Activated naive CD4-positive, alpha-beta T cell treated with anti-CD3 and anti-CD28 coated beads, Interleukin-2, amount 50 U/mL, for 24 hours (primary cell): ENCODE data around the gene CTRB1.
A peak's percentile ranks its signal among the peaks of the same experiment; 100 is the strongest.
"Not testable (repeated sequence)": the region's sequence is repeated elsewhere in the genome, so short reads cannot be mapped to it uniquely, and the experiment has no call there.

Experiments
- H3K27ac Mint-ChIP-seq: one replicate; pipeline ENCODE4 v1.8.0; 2021; ENCODE audit warnings: mild to moderate bottlenecking, mixed read lengths
- H3K27me3 Mint-ChIP-seq: one replicate; pipeline ENCODE4 v1.8.0; 2021; ENCODE audit warnings: mixed read lengths
- H3K36me3 Mint-ChIP-seq: one replicate; pipeline ENCODE4 v1.8.0; 2021; ENCODE audit warnings: mixed read lengths
- H3K4me1 Mint-ChIP-seq: one replicate; pipeline ENCODE4 v1.8.0; 2021; ENCODE audit warnings: mixed read lengths
- H3K4me3 Mint-ChIP-seq: one replicate; pipeline ENCODE4 v1.8.0; 2021; ENCODE audit warnings: mild to moderate bottlenecking, mixed read lengths
- H3K9me3 Mint-ChIP-seq: one replicate; pipeline ENCODE4 v1.8.0; 2021; ENCODE audit warnings: mixed read lengths

The CTRB1 gene

DNA sequence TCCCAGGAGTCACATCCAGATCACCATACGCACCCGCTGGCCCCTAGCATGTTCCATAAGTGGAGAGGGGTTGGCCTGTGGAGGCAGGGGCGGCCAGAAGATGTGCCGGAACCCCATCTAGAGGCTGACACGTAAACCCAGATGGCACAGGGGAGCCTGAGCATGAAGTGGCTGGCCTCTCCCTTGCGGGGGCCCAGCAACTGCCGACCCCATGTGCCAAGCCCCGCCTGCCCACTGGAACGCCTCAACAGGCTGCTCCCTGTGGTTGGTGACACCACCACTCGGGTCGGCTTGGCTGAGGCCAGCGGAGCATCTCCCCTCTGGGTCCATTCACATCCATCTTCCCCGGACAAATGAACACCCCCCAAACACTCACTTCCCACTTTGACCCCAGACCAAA is 23.2 kb downstream of the CTRB1 start:
- Mint-ChIP-seq H3K4me3 (no peak overlapping the region), H3K27me3 (no peaks in the 10 kb centered on the region), H3K4me1 (no peaks in the 10 kb centered on the region), H3K9me3 (no peaks in the 10 kb centered on the region), H3K27ac (no peak overlapping the region), H3K36me3 (no peaks in the 10 kb centered on the region)

DNA sequence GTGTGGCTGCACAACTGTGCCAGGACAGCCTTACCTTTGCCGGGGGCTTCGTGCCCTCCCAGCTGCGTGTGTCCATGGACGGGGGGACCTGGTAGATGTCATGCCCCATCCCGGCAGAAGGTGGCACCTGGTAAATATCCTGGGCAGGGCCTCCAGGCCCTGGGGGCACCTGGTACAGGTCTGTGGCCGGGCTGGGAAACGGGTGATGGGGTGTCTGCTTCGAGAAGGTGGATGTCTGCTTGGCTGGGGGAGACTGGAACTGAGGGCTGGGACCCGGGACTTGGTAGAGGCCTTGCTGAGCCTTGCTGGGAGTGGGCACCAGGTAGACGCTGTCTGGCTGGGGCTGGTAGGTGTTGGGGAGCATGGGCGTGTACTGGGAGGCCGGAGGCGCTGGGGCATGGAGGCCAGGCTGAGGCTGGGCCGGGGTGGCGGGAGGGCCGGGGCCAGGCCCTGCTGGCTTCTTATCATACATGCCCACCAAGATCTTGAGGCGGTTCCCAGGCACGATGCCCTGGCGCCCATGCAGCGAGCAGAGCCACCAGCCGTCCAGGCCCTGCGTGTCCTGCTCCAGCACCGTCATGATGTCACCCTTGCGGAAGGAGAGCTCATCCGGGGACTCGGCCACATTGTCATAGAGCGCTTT is 23.8 kb downstream of the CTRB1 start:
- not testable (repeated sequence) for H3K9me3 Mint-ChIP-seq, H3K36me3 Mint-ChIP-seq, H3K27me3 Mint-ChIP-seq, H3K4me3 Mint-ChIP-seq, H3K27ac Mint-ChIP-seq, H3K4me1 Mint-ChIP-seq

DNA sequence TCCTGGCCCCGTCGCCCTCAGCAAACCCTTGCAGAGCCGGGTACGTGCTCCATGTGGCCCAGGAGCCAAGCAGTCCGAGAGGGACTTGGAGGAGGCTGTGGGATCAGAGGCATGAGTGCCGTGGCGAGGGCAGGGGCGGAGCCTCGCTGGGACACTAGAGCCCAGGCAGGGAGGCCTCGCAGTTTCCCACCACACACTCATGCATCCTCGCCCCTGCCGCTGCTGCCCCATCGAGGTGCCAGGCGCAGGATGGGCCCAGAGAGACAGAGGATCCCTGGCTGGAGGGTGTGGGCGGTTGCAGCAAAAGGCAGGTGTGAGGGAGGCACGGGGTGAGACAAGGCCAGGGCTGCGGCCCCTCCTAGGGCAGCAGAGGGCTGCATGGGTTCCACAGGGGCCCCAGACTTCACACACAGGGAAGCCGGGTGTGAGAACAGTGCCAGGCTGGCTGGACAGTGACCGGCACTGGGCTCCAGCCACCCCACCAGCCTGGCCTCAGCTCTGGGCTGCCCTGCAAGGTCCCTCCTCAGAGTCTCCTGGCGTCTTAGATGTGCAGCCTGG is 25.0 kb downstream of the CTRB1 start:
- Mint-ChIP-seq H3K4me3 (no peak overlapping the region), H3K36me3 (no peaks in the 10 kb centered on the region)

DNA sequence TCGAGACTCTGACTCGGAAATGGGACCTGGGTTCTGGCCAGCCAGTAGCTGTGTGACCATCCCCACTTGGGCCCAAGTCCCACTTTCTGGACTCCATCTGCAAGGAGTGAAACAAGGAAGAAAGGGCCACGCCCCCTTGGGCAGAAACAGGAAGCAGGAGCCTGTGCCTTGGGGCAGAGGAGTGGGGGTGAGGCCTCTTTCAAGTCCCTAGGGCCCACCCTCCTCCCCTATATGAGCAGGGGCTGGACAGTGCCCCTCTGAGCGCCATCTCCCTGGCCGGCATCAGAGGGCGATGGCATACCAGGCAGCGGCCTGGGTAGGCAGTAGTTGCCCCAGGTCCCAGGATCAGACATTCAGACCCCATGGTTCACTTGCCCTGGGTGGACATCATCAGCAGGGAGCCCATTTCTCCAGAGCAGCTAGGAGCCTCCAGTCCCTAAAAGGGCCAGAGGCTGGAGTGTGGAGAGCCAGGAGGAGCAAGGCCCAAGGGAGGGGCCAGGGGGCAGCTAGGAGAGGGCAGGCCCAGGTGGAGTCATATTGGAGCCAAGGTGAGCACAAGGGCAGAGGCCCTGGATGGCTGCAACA is 25.5 kb downstream of the CTRB1 start:
- Mint-ChIP-seq H3K36me3 (no peaks in the 10 kb centered on the region), H3K9me3 (no peaks in the 10 kb centered on the region), H3K27ac (no peak overlapping the region), H3K4me1 (no peaks in the 10 kb centered on the region), H3K4me3 (peak overlapping the region; percentile 20), H3K27me3 (no peaks in the 10 kb centered on the region)

More for the DNA sequence above, 25.0 kb downstream of the CTRB1 start:
- Mint-ChIP-seq H3K9me3 (no peaks in the 10 kb centered on the region), H3K27me3 (no peaks in the 10 kb centered on the region), H3K27ac (no peak overlapping the region), H3K4me1 (no peaks in the 10 kb centered on the region)

DNA sequence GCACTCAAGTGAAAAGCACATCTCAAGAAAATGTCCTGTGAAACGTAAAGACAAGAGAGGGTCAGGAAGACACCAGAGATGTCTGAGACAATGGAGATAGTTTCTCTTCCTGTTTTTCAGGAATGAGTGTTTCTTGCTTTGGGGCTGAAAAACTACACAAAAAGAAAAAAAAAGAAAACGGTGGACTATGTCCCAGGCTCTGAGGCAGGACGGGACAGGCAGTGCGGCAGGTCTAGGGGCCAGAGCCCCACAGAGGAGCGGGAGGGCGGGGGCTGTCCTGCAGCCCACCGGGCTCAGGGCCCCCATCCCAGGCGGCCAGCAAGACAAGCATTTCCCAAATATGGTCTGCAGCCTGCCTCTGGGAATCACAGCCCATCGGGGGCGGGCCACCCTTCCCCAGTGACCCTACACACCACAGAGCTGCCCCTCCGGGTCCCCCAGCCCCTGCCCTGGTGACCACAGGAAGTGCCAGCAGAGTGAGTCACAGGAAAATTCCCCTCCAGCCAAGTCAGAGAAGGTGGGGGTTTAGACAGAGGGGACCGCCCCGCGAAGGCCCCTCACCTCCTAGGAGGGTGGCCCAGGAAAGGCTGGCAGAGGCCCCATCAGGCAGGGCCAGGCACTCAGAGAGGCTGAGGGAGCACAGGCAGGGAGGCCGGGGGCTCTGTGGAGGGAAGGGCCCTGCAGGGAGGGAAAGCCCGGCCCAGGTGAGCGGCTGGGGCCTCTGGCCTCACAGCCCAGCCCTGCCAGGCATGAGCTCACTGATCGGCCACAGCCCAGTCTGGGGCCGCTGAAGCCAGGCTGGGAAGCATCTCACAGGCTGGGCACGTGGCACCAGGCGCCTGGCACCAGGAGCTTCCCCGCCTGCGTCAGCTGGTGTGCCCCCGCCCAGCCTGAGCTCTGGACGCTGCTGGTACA is 26.3 kb downstream of the CTRB1 start:
- Mint-ChIP-seq H3K27ac (no peak overlapping the region), H3K4me3 (peak overlapping the region; percentile 20), H3K4me1 (no peaks in the 10 kb centered on the region), H3K27me3 (peaks cover 2% of the 10 kb centered on the region), H3K36me3 (no peaks in the 10 kb centered on the region), H3K9me3 (no peaks in the 10 kb centered on the region)

DNA sequence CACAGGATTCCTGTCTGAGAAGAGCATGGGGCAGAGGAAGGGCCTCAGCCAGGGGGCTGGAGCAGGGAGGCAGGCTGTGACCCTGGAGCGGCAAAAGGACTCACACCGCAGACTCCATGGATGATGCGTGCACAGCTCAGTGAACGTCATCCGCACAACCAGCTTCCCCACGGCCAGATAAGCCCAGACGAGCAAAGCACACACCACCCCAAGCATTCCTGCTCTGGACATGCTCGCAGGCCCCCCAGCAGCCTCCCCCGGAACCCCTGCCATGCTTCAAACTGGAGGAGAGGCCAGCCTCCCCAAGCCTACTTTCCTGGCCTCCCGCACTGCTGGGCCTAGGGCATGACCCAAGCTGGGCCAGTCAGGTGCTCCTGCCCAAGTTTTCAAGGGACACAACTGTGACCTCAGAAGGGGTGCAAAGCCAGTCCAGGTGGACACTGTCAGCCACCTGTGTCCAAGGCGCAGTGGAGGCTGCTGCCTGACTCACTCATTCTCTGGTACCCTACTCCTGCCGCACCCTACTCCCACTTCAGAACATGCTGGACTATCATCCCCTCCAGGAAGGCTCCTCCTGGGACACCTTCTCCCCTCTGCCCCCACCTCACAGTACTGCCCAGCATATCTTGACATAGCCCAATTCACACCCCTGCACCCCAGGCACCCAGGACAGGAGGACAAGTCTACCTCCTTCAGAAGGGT is 27.9 kb downstream of the CTRB1 start:
- H3K27me3 Mint-ChIP-seq = peaks cover 4% of the 10 kb centered on the region
- H3K27ac Mint-ChIP-seq = no peak overlapping the region
- no peaks in the 10 kb centered on the region for H3K36me3 Mint-ChIP-seq
- H3K9me3 Mint-ChIP-seq = no peaks in the 10 kb centered on the region
- H3K4me1 Mint-ChIP-seq = peaks cover 3% of the 10 kb centered on the region
- H3K4me3 Mint-ChIP-seq = no peak overlapping the region

DNA sequence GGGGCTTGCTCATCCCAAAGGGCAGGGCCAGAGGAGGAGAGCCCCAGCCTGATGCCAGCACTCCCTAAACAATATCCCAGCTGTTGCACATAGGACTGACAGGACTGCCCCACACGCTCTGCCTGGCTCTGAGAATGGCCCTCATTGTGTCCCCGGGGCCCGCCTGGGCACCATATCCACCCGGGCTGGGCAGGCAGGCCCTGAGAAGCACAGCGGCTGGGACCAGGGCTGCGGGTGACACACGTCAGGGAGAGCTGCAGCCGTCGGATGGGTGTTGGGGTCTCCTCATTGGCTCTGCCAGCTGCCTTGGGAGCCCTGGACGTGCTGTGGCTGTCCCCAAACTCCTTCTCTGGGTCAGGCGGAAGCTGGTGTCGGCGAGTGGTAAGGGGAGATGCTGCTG is 28.5 kb downstream of the CTRB1 start:
- H3K27ac Mint-ChIP-seq = no peak overlapping the region
- H3K36me3 Mint-ChIP-seq = no peaks in the 10 kb centered on the region
- no peaks in the 10 kb centered on the region for H3K9me3 Mint-ChIP-seq
- H3K27me3 Mint-ChIP-seq = peaks cover 6% of the 10 kb centered on the region
- H3K4me3 Mint-ChIP-seq = no peak overlapping the region
- peaks cover 3% of the 10 kb centered on the region for H3K4me1 Mint-ChIP-seq

DNA sequence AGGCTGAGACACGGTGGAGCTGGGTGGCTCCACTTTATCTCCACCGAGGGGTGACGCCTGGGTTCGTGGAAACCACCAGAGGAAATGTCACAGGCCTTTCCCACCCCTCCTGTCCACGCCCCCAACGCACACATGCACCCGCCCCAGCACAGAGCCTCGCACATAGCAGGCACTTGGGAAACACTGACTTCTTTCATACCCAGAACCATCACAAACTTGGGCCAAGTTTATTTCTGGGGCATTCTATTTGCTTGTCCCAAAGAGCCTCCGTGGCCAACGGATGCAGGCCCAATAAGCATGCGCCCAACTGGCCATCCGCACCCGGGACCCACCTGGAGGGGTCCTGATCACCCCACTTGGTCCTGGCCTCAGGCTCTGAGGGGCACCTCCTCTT is 29.4 kb downstream of the CTRB1 start:
- Mint-ChIP-seq H3K4me1 (peaks cover 3% of the 10 kb centered on the region), H3K9me3 (no peaks in the 10 kb centered on the region), H3K4me3 (no peak overlapping the region), H3K27ac (no peak overlapping the region), H3K36me3 (no peaks in the 10 kb centered on the region), H3K27me3 (peaks cover 10% of the 10 kb centered on the region)

DNA sequence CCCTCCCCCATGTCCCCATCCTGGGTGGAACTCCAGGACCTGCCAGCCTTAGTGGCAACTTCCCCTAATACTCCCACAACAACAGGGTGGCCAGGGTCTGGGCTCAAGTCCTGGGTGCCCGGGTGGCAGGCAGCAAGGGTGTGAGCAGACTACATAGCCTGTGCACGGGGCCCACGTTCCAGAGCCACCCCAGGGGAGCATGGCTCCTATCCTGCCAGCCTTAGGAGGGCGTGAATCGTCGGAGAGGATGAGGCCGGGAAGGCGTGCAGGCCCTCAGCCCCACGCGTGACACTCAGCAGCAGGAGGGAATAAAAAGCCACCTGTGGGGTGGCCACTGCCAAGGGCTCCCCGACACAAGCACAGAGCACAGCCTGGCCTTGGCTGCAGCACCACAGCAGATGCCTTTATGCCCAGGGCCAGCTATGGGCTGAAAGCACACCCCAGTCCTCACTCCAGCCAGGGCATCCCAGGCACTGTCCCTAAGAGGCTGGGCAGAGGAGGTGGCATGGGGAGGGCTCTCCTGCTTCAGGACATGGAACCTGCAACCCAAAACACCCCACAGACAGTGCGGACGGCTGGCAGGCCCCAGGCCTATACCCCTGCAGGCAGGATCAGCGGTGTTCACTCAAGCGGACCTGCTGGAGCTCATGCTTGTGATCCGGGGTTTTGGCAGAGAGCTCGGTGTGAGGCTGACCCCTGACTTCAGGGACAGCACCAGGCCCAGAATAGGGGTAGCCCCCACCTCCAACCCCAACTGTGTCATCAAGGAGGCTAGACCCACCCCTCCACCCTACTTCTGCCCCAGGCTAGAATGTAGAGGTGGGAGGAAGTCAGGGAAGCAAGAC is 30.0 kb downstream of the CTRB1 start:
- Mint-ChIP-seq H3K4me1 (peaks cover 3% of the 10 kb centered on the region), H3K27me3 (peaks cover 11% of the 10 kb centered on the region), H3K9me3 (no peaks in the 10 kb centered on the region), H3K4me3 (no peak overlapping the region), H3K36me3 (no peaks in the 10 kb centered on the region), H3K27ac (no peak overlapping the region)

DNA sequence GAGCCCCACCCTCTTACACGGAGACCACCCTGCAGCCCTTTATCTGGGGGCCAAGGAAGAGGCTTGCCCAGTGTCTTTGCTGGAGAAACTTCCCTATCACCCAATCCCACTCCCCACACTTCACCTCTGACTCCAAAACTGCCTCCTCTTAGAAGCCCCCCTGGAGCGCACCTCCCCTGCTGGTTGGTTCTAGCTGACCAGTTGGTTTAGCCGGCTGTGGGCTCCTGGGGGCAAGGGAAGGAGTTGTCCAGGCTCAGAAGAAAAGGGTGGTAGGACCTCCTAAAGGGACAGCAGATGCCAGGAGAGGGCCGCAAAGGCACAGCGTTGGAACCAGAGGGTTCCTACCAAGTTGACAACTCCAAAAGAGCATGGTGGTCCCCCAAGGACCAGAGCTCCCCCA is 30.7 kb downstream of the CTRB1 start:
- H3K4me3 Mint-ChIP-seq = no peak overlapping the region
- H3K4me1 Mint-ChIP-seq = peaks cover 3% of the 10 kb centered on the region
- H3K27me3 Mint-ChIP-seq = peaks cover 14% of the 10 kb centered on the region
- no peaks in the 10 kb centered on the region for H3K36me3 Mint-ChIP-seq
- H3K27ac Mint-ChIP-seq = no peak overlapping the region
- no peaks in the 10 kb centered on the region for H3K9me3 Mint-ChIP-seq

DNA sequence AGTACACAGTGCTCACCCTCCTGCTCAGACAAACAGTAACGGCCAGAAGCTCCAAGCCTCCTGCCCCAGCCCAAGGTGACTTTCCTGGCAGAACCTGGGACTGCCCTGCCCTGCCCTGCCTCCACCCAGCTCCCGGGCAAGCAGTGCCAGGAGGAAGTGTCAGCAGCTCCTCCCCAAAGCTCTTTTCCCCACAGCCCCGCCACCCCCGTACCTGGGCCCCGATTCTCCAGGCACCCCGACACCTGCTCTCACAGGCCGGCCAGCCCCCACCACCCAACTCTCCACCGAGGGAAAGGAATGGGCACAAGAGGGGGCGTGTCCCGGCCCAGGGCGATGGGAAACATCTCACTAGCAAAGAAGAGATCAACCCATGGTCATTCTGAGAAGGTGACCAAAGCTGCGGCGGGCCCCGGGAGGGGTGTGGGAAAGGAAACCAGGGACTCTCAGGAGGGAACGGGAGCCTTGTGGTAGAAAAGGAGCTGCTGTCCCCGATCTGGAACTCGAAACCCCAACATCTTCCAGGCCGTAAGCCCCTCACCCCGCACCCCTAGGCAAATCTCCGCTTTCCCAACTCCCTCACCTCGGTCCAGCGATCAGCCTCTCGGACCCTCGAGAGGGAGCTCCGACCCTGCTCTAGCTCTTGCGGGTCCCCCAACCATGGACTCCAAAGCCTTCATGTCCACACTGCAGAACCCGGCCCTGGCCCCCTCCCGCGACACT is 31.5 kb downstream of the CTRB1 start:
- Mint-ChIP-seq H3K4me3 (peak overlapping the region; percentile 62), H3K9me3 (no peaks in the 10 kb centered on the region), H3K36me3 (no peaks in the 10 kb centered on the region), H3K27me3 (peaks cover 17% of the 10 kb centered on the region), H3K27ac (no peak overlapping the region), H3K4me1 (peaks cover 3% of the 10 kb centered on the region)

DNA sequence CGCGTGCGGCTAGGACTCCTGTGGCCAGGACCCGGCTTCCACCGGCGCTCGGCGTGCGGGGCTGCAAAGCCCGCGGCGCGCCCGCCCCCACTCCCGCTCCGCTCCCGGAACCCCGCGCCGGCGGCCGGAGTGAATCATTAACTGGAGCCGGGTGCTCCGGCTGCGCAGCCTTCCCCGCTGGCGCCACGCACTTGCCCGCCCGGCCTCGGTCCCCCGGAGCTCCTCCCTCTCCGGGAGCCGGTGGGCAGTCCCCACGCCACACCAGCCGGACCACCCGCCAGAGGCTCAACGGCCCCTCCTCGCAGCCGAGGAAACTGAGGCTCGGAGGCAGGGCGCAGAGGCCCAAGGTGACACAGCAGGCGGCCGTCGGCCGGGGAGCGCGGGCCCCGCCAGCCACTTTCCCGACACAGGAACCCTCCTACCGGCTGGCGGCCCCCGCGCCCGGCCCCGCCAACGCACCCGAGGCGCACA is 32.1 kb downstream of the CTRB1 start:
- Mint-ChIP-seq H3K9me3 (no peaks in the 10 kb centered on the region), H3K36me3 (no peaks in the 10 kb centered on the region), H3K27me3 (peaks cover 17% of the 10 kb centered on the region), H3K4me3 (peak overlapping the region; percentile 62), H3K27ac (no peak overlapping the region), H3K4me1 (peaks cover 3% of the 10 kb centered on the region)

DNA sequence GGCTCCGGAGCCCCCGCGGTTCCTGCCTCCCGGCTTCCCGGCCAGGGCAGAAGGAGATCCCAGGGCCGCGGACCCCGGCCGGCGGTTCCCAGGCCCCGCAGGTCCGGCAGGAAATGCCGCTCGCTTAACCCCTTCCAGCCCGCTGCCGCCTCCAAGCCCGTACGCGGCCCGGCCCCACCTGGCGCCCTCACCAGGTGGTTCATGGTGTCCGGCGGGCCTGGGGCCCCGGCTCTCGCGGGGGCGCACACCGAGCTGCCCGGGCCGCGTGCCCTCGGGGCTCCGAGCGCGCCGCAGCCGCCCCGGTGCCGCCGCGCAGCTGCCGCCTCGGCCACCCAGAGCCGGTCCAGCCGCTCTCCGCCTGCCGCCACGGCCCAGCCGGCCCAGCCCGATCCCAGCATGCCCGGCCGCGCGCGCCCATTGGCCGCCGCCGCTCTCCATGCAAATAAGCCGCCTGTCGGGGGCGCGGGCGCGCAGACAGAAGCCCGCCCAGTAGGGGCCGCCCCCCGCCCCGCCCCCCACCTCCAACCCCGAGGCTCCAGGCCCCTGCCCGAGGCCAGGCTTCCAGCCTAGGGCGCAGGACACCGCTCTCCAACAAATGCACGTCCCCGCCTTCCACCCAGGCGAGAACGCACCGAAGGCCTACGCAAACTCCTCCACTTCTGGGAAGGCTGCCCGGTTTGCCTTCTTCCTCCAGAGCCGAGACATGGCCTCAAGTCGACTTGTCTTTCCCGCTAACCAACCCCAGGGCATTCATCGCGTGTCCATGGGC is 32.7 kb downstream of the CTRB1 start, which contains the start of gene BCAR1:
BCAR1 (minus strand) TSS at position 345 of the 769 bp plus-strand sequence; CDS start at position 203, 142 bp downstream.
- Mint-ChIP-seq H3K4me1 (peaks cover 3% of the 10 kb centered on the region), H3K9me3 (no peaks in the 10 kb centered on the region), H3K27me3 (peaks cover 19% of the 10 kb centered on the region), H3K36me3 (no peaks in the 10 kb centered on the region), H3K27ac (no peak within 1 kb of the TSS), H3K4me3 (peak within 1 kb of the TSS; percentile 67)
